ENCODE data around the gene CPOX. TPM values are rescaled to one million over a fixed set of nuclear protein-coding genes. Genes with fewer than 3 reads are reported as not detected.

The CPOX gene
- total and polyA plus RNA-seq, 10 of the 15 experiments (the other 5 are each of a cell fraction or from before 2014, with no cell fraction given): 40.7 to 72.6 (median 64.5) TPM

DNA sequence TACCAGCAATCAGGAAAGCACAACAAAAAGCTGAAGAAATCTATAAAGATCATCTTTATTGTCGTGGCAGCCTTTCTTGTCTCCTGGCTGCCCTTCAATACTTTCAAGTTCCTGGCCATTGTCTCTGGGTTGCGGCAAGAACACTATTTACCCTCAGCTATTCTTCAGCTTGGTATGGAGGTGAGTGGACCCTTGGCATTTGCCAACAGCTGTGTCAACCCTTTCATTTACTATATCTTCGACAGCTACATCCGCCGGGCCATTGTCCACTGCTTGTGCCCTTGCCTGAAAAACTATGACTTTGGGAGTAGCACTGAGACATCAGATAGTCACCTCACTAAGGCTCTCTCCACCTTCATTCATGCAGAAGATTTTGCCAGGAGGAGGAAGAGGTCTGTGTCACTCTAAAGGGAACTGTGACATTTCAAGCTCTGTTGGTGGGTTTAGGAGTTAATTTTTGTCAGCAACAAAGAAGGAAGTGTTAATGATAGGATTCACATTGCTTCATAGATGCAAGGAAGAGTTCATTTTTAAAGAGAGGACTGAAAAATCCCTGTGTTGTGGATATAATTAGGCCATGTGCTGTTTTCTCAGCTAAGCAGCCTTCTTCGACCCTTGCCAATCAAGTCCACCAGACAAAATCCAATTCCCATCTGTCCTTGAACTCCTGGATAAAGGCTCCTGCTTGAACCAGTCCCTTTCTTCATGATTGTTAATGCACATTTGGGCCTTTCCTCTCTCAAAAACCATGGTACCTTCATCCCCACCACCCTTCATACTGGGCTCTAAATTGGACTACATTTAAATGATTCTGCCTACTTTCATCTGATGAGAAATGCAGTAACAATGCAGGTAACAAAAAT, 60.5 kb downstream of the CPOX start (continued):
- TF ChIP-seq E2F8 (IDR thresholded peaks at IDR 0.05; ENCODE audit: low read depth, partially characterized antibody): no peak
- peak; percentile 70 for TF ChIP-seq PML (IDR thresholded peaks at IDR 0.05; ENCODE audit: low read length)
- no peak for TF ChIP-seq ZBED1 (IDR thresholded peaks at IDR 0.05; ENCODE audit: borderline replicate concordance)
- TF ChIP-seq, protein P1, sequence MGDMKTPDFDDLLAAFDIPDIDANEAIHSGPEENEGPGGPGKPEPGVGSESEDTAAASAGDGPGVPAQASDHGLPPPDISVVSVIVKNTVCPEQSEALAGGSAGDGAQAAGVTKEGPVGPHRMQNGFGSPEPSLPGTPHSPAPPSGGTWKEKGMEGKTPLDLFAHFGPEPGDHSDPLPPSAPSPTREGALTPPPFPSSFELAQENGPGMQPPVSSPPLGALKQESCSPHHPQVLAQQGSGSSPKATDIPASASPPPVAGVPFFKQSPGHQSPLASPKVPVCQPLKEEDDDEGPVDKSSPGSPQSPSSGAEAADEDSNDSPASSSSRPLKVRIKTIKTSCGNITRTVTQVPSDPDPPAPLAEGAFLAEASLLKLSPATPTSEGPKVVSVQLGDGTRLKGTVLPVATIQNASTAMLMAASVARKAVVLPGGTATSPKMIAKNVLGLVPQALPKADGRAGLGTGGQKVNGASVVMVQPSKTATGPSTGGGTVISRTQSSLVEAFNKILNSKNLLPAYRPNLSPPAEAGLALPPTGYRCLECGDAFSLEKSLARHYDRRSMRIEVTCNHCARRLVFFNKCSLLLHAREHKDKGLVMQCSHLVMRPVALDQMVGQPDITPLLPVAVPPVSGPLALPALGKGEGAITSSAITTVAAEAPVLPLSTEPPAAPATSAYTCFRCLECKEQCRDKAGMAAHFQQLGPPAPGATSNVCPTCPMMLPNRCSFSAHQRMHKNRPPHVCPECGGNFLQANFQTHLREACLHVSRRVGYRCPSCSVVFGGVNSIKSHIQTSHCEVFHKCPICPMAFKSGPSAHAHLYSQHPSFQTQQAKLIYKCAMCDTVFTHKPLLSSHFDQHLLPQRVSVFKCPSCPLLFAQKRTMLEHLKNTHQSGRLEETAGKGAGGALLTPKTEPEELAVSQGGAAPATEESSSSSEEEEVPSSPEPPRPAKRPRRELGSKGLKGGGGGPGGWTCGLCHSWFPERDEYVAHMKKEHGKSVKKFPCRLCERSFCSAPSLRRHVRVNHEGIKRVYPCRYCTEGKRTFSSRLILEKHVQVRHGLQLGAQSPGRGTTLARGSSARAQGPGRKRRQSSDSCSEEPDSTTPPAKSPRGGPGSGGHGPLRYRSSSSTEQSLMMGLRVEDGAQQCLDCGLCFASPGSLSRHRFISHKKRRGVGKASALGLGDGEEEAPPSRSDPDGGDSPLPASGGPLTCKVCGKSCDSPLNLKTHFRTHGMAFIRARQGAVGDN (IDR thresholded peaks at IDR 0.05): no peak; the same call in 1 of the 2 replicates
- TF ChIP-seq NFYA (IDR thresholded peaks at IDR 0.05; ENCODE audit: borderline replicate concordance, low read depth, low read length): no peak
- TF ChIP-seq FOXK2 (IDR thresholded peaks at IDR 0.05): no peak
- TF ChIP-seq RFX5 (IDR thresholded peaks at IDR 0.05; ENCODE audit: low read depth, low read length): no peak
- no peak for TF ChIP-seq ZNF384 (IDR thresholded peaks at IDR 0.05; ENCODE audit: borderline replicate concordance, low read depth, low read length)
- TF ChIP-seq TAF1 (IDR thresholded peaks at IDR 0.05; ENCODE audit: borderline replicate concordance, low read depth, low read length): no peak; the same call in 1 of the 2 replicates
- TF ChIP-seq, protein P2, sequence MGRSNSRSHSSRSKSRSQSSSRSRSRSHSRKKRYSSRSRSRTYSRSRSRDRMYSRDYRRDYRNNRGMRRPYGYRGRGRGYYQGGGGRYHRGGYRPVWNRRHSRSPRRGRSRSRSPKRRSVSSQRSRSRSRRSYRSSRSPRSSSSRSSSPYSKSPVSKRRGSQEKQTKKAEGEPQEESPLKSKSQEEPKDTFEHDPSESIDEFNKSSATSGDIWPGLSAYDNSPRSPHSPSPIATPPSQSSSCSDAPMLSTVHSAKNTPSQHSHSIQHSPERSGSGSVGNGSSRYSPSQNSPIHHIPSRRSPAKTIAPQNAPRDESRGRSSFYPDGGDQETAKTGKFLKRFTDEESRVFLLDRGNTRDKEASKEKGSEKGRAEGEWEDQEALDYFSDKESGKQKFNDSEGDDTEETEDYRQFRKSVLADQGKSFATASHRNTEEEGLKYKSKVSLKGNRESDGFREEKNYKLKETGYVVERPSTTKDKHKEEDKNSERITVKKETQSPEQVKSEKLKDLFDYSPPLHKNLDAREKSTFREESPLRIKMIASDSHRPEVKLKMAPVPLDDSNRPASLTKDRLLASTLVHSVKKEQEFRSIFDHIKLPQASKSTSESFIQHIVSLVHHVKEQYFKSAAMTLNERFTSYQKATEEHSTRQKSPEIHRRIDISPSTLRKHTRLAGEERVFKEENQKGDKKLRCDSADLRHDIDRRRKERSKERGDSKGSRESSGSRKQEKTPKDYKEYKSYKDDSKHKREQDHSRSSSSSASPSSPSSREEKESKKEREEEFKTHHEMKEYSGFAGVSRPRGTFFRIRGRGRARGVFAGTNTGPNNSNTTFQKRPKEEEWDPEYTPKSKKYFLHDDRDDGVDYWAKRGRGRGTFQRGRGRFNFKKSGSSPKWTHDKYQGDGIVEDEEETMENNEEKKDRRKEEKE (IDR thresholded peaks at IDR 0.05): no peak
- no peak for TF ChIP-seq ZNF622 (IDR thresholded peaks at IDR 0.05)
- no peak; the same call in none of the 2 replicates for TF ChIP-seq CBFB (IDR thresholded peaks at IDR 0.05; ENCODE audit: low read depth)
- no peak for TF ChIP-seq MTA2 (IDR thresholded peaks at IDR 0.05; ENCODE audit: low read depth)
- TF ChIP-seq SUZ12 (IDR thresholded peaks at IDR 0.05; ENCODE audit: unreplicated experiment): no peak
- TF ChIP-seq MEF2B (IDR thresholded peaks at IDR 0.05; ENCODE audit: partially characterized antibody, poor library complexity, severe bottlenecking): no peak
- TF ChIP-seq MLLT1 (IDR thresholded peaks at IDR 0.05): peak; percentile 66
- TF ChIP-seq, protein P3, sequence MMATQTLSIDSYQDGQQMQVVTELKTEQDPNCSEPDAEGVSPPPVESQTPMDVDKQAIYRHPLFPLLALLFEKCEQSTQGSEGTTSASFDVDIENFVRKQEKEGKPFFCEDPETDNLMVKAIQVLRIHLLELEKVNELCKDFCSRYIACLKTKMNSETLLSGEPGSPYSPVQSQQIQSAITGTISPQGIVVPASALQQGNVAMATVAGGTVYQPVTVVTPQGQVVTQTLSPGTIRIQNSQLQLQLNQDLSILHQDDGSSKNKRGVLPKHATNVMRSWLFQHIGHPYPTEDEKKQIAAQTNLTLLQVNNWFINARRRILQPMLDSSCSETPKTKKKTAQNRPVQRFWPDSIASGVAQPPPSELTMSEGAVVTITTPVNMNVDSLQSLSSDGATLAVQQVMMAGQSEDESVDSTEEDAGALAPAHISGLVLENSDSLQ (IDR thresholded peaks at IDR 0.05): peak; percentile 56; the same call in 1 of the 2 replicates

All from GM12878 (cell line).